HG03025 (cell line): ENCODE results near the gene HDAC4.

ENCODE experiments used
- ATAC-seq: cut with Tn5 transposase; IDR thresholded peaks from one replicate; pipeline ENCODE4 v1.9.1; 2021; ENCODE audit warnings: mild to moderate bottlenecking, moderate library complexity; ENCODE audit not compliant: unreplicated experiment, low FRiP score

The HDAC4 gene

DNA sequence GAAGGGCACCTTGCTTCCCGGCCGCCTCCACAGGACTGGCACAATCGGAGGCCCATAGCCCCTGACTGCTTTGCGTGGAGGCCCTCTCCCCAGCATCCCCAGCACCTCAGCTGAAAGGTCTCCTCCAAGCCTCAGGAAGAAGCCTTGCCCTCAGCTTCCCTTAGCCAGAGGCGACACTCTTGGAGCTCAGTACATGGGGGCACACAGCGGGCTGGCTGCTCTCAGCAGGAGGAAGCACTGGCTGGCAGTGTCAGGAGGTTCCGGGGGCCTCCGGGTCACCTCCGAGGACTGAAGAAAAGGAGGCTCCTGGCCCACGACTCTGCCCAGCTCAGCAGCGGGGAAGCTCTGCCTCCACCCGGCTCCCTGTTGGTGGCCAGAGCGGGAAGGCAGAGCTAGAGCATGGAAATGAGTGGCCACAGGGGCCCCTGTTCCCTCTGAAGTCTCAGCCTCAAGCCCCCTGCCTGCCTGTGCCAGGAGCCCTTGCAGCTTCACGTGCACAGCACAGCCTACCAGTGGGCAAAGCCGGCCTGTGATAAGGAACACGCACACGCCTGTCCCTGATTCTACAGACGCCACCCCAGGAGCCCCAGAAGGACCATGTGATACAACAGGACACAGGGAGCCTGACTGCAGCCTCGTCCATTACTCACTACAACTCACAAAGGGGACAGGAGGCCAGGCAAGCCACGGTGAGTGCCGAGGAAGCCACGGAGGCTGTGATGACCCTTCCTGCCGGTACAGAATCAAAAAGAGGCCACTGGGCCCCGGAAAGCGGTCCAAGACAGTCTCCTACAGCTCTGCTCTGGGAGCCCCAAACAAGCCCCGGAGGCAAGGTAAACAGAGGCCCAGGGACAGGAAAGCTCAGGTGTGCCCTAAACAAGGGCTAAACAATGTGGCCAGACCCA, 15.5 kb downstream of the HDAC4 start:
- no peak for ATAC-seq

DNA sequence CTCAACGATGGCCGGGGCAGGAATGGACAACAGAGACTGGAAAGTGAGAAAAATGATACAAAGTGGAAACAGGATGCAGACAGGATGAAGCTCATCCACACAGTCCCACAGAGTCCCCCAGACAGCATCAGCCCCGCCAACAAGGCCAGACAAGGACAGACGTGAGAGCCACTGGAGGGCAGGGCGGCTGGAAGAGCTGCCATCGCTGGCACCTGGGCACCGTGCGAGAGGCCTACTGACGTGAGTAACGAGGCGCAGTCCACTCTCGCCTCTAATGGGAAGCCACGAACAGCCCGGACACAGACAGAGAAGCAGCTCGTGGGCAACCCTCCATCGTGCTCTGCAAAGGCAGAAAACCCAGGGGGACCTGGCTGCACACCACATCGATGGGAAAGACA, 17.1 kb downstream of the HDAC4 start:
- ATAC-seq: no peak

DNA sequence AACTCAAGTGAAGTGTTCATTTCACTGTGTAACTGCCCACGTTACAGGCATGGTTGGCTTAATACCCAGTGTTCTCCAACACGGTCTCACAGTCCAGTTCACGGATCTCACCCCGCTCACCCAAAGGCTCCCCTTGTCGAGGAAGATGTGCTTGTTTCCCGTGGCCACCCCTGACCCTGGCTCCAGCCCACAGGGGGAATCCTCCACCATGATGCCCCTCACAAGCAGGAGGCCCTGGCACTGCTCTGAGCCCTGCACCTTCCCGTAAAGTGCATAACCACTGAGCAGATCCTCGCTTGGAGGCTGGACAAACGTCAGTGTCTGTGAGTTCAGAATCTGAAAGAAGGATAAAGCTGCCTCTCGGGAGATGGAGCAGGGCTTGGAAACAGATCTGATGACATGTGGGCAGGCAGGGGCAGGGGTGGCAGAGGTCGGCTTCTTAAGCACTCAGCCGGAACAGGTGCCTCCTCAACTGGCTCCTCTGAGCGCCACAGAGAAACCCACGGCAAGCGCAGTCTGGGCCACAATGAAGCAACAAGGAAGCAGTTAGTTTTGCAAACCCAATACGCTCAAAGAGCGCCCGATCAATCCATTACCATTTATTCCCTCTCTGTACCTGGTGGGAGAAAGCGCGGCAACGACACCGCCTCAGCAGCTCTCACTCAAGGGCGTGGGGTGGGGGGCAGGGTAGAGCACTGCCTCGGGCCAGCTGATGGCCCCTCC, 17.6 kb downstream of the HDAC4 start:
- no peak for ATAC-seq

DNA sequence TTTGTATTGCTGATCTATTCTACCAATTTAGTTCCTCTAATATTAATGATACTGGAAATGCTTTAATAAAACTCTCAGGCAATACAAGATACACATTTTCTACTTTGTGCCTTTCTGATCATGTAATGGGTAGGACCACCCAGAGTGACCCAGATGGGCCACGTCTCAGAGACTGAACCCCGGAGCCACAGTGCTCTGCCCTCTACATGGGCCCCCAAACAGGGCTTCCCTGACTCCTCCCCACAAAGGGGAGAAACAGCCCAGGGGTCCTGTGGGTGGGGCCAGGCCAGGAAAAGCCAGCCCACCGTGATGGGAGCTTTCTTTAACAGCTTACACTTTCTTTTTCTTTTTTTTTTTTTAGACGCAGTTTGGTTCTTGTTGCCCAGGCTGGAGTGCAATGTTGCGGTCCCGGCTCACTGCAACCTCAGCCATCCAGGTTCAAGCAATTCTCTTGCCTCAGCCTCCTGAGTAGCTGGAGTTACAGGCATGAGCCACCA, 18.4 kb downstream of the HDAC4 start:
- ATAC-seq: no peak

DNA sequence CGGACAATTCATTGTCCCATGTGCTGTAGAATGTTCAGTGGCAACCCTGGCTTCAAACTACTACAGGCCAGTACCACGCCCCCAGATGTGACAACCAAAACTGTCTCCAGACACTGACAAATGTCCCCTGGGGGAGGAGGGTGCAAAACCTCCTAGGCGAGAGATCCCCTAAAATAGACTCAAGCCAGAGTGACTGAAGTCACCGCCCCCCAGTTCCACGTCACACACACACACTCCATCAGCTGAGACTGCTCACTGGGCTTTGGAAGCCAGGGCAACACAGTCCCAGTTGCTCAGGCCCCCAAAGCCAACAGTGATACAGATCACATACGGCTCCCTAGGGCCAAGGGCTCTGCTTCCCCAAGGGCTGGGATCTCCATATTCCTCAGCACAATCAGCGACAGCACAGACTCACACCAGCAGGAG, 19.1 kb downstream of the HDAC4 start:
- no peak for ATAC-seq

DNA sequence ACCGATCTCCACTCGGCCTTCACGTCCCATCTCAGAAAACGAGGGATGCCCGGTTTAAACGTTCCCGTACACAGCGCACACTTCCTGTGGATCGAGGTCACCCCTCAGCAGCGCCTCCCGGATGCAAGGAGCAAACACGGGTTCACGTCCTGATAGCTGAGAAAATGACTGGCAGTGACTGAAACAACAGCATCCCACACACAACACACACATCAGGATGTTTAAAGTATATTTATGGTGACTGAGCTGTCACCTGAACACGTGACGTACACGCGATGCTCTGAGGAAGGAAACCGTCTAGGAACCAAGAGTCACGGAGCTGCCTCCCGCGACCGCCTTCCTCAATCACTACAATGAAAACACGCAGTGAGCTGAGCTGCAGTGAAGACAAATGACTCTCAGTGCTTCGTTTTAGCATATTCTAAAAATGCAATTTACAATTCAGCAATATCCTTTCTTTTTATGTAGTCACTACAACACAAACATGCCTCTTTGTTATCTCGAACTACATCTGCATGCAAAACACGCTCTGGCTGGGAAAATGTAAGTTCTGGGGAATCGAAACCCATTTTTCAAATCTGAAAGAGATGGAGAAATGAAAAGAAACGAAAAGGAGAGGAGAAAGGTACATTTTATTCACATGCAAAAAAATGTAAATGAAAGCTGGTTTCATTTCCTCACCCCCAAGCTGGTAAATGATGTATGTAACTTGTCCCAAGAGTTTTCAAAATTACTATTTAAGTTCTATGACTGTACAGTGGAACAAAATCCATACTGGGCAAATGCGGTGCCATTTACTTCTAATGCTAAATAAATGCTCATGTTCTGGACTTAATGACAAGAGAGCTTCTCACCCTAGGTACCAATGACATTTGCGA, 19.8 kb downstream of the HDAC4 start:
- ATAC-seq: no peak

DNA sequence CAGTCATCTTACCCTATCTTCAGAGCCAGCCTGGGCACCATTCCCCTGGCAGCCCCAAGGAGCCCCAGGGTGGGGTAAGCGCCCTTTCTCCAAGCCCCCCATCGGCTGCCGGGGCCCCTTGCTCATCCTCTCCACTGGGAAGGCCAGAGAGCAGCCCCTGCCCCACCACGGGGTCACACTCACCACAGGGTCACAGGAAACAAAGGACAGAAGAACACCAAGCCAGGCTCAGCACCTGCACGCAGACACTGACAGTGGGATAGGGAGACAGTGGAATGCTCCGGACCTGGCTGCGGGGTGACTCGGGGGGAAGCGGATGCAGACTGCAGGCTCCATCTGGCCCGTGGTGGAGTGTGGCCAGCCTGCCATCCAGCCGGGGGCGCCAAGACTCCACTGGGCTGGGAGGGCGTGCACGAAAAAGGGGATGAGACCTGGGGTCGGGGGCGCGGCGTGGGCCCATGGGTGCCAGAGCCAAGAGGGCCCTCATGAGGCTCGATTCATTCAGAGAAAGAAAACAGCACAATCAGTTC, 21.1 kb downstream of the HDAC4 start:
- no peak for ATAC-seq

DNA sequence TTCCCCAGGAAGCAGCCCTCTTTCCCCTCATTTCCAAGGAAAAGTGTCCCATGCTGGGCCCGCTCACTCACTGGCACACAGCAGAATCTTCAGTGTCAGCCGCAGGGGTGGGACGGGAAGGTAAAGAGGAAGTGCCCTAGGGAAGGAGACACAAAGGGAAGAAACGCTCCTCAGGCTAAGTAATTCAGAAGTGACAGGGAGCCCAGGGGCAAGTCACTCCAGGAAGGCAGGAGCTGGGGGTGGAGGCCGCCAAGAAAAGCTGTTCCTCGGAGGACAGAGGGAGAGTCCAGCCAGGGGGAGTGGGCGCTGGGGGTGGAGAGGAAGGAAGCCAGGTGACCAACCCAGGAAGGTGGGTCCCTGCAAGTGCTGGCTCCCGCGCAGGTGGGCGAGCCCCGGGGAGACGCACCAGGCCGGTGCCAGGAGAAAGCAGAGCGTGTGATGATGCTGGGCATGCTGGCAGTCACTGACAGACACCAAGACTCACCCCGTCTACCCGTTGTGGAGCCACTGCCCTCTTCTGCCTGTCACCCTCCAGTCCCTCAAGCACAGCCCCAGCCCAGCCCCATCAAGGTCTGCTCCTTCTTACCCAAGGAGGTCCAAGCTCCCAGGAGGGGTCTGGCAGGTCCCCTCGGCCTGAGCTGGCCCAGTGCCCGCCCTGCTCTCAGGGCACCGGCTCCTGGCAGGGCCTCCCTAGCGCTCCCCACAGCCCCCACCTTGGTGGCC, 21.7 kb downstream of the HDAC4 start:
- ATAC-seq: no peak

DNA sequence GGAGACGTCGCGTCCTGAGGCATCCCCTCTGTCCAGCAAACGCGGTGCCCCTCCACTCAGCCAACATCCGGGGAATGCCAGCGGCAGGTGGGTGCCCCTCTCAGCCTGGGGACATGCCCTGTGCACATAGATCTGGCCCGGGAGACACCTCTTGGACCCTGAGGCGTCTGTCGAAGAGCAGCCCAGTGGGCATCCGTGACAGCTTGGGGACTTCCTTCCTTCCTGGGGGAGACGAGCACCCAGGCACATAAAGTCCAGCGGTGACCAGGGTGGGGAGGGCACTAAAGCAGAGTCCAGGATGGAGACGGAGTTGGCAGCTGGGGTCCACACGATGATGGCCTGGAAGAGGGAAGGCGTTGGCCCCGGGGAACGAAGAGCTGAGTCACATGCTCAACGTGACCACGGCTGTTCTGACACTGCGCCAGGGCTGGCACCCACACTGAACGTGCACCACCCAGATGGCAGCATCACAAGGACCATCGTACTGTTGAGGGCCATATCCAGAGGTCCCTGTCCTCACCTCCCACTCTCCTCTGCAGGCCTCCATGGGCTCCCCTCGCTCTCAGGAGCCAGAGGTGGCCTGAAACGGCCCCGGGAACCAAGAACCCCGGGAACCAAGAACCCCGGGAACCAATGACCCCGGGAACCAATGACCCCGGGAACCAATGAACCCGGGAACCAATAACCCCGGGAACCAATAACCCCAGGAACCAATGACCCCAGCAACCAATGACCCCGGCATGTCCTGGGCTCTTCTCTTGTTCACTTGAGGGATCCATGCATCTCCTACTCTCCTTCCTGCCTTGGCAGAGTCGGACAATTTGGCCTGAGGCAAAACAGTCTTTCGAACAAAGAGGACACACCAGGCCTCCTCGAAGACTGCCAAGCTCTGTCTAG, 22.6 kb downstream of the HDAC4 start:
- ATAC-seq: no peak

DNA sequence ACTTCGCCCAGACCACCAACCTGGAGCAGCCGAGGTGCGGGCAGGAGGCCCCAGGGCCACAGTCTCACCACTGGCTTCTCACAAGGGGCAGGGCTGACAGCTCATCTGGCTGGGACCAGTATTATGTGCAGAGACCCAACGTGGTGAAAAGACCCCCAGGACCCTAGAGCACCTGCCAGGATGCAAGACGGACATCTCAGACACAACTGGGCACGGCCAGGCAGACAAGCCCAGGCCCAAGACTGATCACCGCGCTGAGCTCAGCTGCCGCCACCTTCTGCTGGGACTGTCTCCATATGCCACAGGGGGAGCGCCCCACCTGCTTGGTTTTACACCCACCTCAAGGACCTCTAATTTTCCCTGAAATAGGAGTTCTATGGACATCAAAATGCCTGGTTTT, 23.2 kb downstream of the HDAC4 start:
- ATAC-seq: no peak

DNA sequence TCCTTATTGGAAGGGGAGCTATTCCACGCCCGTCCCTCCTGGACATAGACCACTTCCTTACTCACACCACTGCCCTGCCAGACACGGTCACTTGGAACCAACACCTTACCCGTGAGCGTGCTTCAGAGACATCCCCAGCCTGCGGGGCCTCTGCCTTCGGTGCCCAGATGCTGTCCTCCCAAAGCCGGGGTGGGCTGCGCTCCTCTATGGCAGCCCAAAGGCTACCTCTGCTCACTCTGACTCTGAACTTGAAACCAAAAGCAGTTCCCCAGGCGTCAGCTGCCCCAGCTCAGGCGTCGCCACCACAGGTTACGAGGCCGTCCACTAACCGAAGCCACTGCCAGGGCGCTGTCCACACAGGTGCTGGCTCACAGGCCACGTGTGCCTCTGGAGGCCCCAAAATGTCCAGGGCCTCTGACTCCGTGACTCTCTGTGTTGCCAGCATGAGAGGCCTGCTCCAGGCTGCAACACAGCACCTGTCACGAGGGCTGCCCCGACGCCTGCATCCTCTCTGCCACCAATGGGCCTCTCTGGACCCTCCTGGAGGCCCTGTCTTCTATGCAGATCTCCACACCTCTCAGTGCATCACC, 23.8 kb downstream of the HDAC4 start:
- ATAC-seq: no peak

DNA sequence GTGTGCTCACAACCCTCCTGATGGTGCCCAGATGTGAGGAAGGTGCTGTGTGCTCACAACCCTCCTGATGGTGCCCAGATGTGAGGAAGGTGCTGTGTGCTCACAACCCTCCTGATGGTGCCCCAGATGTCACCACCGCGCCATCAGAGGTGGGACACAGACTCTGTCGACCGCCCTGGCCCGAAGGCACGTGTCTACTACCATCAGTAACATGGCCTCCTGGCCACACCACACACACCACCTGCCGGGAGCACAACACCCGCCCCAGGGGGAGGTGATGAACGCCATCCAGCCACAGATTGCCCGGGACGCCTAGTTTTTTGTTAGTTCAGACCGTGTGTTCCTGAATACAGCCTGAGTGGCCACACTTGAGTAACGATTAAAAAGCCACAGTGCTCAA, 24.5 kb downstream of the HDAC4 start:
- no peak for ATAC-seq

DNA sequence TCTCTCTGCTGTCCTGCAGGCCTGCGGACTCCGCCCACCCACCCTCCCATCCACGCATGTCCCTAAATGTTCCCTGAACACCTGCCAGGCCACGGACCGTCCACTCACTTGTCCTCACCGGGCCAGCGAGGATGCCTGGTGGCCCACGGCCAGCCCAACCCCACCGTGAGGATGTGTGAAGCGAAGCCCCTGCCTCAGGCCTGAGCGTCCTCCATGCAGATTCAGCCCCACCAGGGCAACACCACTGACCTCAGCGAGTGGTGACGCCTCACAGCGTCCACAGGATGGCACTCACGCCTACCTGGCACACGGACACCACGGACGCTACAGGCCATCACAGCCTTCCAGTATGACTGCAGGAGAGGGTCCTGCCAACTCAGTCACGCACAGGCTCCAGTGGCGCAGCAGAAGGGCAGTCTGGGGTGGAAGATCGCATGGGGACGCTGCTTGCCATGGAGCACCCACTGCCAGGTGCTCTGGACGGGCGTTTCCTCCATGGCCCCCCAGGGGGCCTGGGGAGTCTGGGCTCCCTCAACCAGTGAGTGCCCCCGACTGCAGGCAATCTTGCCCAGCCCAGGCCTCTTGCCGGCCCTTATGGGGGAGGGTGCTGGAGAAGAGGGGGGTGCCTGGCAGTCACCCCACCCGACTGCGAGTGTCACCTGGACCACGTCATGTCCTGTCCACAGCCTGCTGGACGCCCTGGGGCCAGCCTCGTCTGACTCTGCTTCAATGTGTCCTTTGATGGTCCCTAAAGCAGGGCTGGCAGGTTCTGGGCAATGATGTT, 25.4 kb downstream of the HDAC4 start:
- no peak for ATAC-seq

DNA sequence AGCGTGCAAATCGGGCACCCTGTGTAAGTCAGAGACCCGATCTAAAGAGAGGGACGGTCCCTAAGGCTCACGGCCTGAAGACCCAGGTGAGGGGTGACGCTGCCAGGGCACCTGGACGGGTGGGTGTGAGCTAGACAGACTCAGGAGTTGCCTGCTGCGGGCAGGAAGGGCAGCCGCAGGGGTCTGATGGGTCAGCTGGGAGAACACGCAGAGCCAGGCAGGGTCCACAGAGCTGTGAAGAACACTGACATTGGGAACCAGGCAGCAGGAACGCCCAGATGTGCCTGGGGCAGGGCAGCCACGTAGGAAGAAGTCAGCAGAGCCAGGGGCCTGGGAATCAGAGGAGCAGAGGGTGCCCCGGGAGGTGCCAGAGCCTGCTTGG, 25.9 kb downstream of the HDAC4 start:
- no peak for ATAC-seq

DNA sequence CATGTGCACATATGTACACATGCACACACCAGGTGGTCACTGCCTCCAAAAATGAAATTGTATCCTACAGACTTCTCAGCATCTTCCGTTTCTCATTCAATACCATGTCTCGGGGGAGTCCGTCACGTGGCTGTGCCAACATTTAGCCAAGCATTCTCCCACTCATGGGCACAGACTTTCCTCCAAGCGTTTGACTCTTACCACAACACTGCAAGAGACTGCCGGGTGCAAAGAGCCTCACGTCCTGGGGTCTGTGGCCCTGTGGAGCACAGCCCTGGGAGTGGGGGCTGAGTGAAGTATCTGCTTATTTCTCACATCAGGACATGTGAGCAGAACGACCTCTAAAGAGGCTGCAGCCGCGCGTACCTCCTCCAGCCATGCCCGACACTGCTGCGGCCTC, 28.0 kb downstream of the HDAC4 start:
- ATAC-seq: no peak

DNA sequence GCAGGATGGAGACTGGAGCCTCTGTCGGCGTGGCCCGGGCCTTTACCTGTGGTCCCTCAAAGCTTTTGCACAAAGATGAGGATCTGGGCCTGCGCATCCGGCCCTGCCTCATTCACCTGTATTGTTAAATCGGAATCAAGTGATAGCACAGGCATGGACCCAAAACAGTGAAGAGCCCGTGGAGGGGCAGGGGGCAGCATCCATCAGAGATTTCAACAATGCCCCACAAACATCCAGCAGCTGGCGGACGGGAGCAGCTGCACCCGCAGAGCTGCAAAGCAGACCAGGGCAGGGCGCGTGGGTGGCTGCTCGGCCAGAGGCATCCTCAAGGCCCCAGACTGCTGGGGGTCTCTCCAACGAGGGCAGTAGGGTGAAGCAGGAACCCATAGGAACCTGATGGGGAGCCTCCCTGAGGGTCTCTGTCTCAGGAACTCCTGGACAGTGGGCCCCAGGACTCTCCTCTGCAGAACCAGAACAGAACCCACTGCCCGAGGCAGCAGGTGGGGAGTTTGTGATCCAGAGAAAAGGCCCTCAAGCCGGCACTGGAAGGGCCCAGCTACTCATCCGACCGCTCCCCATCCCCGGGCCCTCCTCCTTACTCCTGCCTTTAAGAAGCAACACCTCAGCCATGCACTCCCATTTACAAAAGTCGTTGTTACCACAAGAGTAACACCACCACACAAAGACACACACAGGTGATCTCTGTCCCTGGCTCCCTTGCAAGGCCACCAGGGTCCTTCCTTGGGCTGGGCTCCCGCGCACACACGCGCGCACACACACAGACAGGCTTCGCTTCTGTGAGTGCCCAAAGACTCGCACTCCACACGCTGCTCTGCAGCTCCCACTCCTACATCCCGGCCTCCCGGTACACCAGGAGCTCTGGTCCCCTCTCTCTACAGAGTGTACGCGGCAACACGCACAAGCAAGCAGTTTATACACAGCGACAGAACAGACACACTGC, 28.8 kb downstream of the HDAC4 start:
- ATAC-seq: no peak
